AG04450 (cell line): Measurements from ENCODE around the gene CEBPG. TPM values are rescaled to one million over a fixed set of nuclear protein-coding genes. Genes with fewer than 3 reads are reported as not detected.

Source experiments
- CTCF ChIA-PET: fragments of 300-600, 350-600 bp; formaldehyde crosslinking; extraction: SDS; loops from one replicate; lab custom pipeline; 2022; ENCODE audit warnings: antibody characterized with exemption, inconsistent platforms; lab: Charles Lee
- POLR2A ChIA-PET: fragments of 350-600 bp; formaldehyde crosslinking; extraction: SDS; loops from one replicate; lab custom pipeline; 2021; ENCODE audit warnings: antibody characterized with exemption, inconsistent platforms; lab: Yijun Ruan, JAX
- DNase-seq: peaks from one replicate; pipeline ENCODE4 v3.0.0-alpha.2; 2011; ENCODE audit warnings: low read depth, low spot score
- H3K27ac ChIP-seq: one replicate; pipeline ENCODE4 v1.5.1; 2012; ENCODE audit warnings: low read depth, low read length, control low read depth
- H3K27me3 ChIP-seq: one replicate; pipeline ENCODE4 v1.6.0; 2012; ENCODE audit warnings: low read length; ENCODE audit not compliant: control insufficient read depth, insufficient read depth
- H3K4me3 ChIP-seq: 2 replicates; pipeline ENCODE4 v1.5.1; 2011; ENCODE audit warnings: mild to moderate bottlenecking, low read depth, low read length, control low read depth
- H3K9me3 ChIP-seq: 2 replicates; pipeline ENCODE4 v1.5.1; 2012; ENCODE audit warnings: low read length; ENCODE audit not compliant: control insufficient read depth, insufficient read depth
- CTCF ChIP-seq: IDR thresholded peaks from 2 replicates; pipeline ENCODE4 v1.5.1; 2011; ENCODE audit warnings: low read depth, low read length, control low read depth, inconsistent platforms
- polyA plus RNA-seq: library from polyadenylated mRNA; depleted of rRNA; stranded (reverse); fragments of >200 nt; gene quantifications from 2 replicates; pipeline ENCODE4 v1.2.3, GENCODE V29; 2011

The CEBPG gene
- polyA plus RNA-seq, 1 experiment: 31.6 TPM

GRCh38 chr19:33344573-33344925 lies 29.0 kb upstream of the CEBPG start:
- no peaks in the 10 kb centered on the region for H3K9me3 ChIP-seq
- no peak for TF ChIP-seq CTCF
- H3K4me3 ChIP-seq: no peak overlapping the region
- H3K27me3 ChIP-seq: peaks cover 16% of the 10 kb centered on the region
- H3K27ac ChIP-seq: no peak overlapping the region
- no peak for DNase-seq
- POLR2A ChIA-PET: no interaction called here
- CTCF ChIA-PET: interaction anchor here (0.6 kb wide), 1 partner anchor 42 kb away, joined by 3 read pairs; no protein-coding TSS in a partner anchor

GRCh38 chr19:33345163-33345562 lies 28.3 kb upstream of the CEBPG start:
- Histone ChIP-seq H3K27me3 (peaks cover 16% of the 10 kb centered on the region), H3K9me3 (no peaks in the 10 kb centered on the region), H3K27ac (no peak overlapping the region), H3K4me3 (no peak overlapping the region)
- DNase-seq: no peak
- ChIA-PET CTCF (no interaction called here), POLR2A (no interaction called here)
- no peak for TF ChIP-seq CTCF

DNA sequence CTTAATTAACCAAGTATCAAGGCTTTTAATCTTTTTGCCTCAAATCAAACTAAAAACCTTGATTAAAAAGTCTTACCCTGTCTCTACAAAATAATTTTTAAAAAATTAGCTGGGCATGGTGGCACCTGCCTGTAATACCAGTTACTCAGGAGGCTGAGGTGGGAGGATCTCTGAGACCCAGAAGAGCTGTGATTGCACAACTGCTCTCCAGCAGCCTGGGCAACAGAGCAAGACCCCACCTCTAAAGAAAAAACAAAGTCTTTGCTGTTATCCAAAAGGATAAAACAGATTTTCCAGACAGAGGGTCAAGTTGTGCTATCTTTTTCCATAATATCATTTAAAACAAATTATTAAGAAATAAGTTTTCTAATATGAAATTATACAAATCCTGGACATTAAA lies 26.8 kb upstream of the CEBPG start:
- Histone ChIP-seq H3K27ac (no peak overlapping the region), H3K4me3 (no peak overlapping the region), H3K9me3 (no peaks in the 10 kb centered on the region), H3K27me3 (peaks cover 18% of the 10 kb centered on the region)
- ChIA-PET CTCF (no interaction called here), POLR2A (no interaction called here)
- DNase-seq: no peak
- no peak for TF ChIP-seq CTCF

- H3K4me3 ChIP-seq: no peak overlapping the region
- no peak overlapping the region for H3K27ac ChIP-seq
- H3K9me3 ChIP-seq: no peaks in the 10 kb centered on the region
- ChIA-PET CTCF (no interaction called here), POLR2A (no interaction called here)
- peaks cover 18% of the 10 kb centered on the region for H3K27me3 ChIP-seq
- no peak for DNase-seq
- no peak for TF ChIP-seq CTCF
Observed at GRCh38 chr19:33347300-33347699, 26.2 kb upstream of the CEBPG start.

- Histone ChIP-seq H3K4me3 (no peak overlapping the region), H3K27me3 (peaks cover 16% of the 10 kb centered on the region), H3K27ac (no peak overlapping the region), H3K9me3 (no peaks in the 10 kb centered on the region)
- POLR2A ChIA-PET: no interaction called here
- DNase-seq: no peak
- TF ChIP-seq CTCF: no peak
- CTCF ChIA-PET: no interaction called here
Observed at GRCh38 chr19:33348301-33349010, 25.1 kb upstream of the CEBPG start.
